ENCODE data around the gene PRRT2.
A peak's percentile ranks its signal among the peaks of the same experiment; 100 is the strongest.

The PRRT2 gene

GRCh38 chr16:29860218-29860617, 48.2 kb downstream of the PRRT2 start:
- DNase-seq (ENCODE audit: low read depth in 2 of 3, low spot score in 2 of 3) = no peak

- no peak for DNase-seq (ENCODE audit: low read depth in 2 of 3, low spot score in 2 of 3)
These were observed 50.4 kb downstream of the PRRT2 start for GRCh38 chr16:29862383-29862883.

- peak; percentile 70 to 79 (median 78) for DNase-seq (ENCODE audit: low read depth in 2 of 3, low spot score in 2 of 3)
These were observed 51.1 kb downstream of the PRRT2 start, which contains the start of gene CDIPT for GRCh38 chr16:29862884-29863668. Gene CDIPT (minus strand): TSS chr16:29863226. CDS start chr16:29862857, 369 bp downstream.

- no peak for DNase-seq (ENCODE audit: low read depth in 2 of 3, low spot score in 2 of 3)
These were observed 51.6 kb downstream of the PRRT2 start for GRCh38 chr16:29863669-29863984.

DNA sequence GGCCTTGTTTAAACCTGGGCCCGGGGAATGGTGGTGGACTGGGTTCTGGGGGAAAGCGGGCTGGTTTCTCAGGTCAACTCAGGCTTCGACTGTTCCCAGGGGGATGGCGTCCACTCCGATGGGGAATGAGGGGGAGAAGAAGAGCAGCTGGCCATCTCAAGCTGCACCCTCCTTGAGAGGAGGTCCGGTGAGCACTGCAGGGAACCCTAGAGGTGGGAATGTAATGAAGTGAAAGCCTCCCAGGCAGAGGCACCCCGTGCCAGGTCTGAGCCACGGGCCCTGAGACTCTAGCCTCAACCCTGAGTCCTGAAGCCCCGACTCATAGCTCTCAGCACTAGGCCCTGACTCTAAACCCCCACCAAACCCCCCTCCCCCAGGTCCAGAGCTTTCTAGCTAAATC, 52.2 kb downstream of the PRRT2 start:
- DNase-seq (ENCODE audit: low read depth in 2 of 3, low spot score in 2 of 3) = no peak
